ENCODE measurements around the gene GINS1. TPM values are rescaled to one million over a fixed set of nuclear protein-coding genes. Genes with fewer than 3 reads are reported as not detected.

The GINS1 gene
- total RNA-seq, 2 donors from 2014 or later: 2.7 to 5.0 TPM

DNA sequence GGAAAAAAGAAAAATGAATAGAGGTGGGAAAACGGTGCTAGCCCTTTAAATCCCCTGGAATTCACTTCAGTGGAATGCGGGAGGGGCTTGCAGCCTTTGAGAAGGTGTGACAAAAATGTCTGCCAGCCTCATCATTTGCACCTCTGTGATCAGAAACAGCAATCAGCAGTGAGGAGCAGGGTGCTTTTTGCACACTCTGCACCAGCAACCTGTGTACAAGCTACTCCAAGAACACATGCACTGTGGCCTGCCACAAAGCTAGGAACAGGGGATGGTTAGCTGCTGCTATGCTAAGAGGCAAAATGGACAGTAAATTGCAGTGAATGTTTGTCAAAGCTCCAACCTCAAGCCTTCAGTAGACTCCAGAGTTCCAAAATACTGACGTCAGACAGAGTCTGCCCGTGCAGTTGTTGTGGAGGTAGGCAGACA lies 29.7 kb downstream of the GINS1 start:
- DNase-seq (no peak), ATAC-seq (no peak)
- intact Hi-C loops (cut with DNase I, micrococcal nuclease): no loop called here

DNA sequence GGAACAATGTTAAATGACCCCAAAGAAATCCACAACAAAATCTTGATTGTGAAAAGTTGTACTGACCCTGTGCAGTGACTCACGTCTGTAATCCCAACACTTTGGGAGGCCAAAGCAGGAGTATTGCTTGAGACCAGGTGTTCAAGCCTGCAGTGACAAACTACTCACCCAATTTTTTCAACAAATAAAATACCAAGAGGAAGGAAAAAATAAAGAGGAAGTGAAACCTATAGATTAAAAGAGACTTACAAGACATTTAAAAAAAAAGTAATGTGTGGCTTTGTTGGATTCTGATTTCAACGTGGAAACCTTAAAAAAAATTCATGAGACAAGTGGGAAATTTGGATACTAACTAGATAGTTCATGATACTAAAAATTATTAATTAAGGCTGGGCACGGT lies 31.9 kb downstream of the GINS1 start:
- no peak for DNase-seq
- ATAC-seq: no peak
- intact Hi-C loops (cut with DNase I, micrococcal nuclease): no loop called here

DNA sequence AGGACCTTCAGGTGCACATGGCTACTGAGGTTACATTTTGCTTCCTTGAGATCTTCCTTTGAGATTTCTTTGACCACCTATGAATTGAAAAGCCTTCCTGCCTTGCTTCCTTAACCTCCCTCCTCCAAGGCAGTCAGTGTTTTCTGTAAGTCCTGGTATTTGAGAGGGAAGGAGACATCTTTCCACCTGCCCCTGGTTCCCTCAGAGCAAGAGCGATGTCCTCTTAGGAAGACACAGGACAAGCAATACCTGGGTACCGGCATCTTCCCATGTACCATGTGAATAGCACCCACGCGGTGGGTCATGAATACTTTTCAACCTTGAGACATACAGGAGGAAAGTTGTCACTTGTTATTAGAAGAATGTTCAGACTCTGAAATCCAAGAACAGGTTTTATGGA lies 37.1 kb downstream of the GINS1 start:
- ATAC-seq (no peak), DNase-seq (no peak)
- intact Hi-C loops (cut with DNase I, micrococcal nuclease): no loop called here

DNA sequence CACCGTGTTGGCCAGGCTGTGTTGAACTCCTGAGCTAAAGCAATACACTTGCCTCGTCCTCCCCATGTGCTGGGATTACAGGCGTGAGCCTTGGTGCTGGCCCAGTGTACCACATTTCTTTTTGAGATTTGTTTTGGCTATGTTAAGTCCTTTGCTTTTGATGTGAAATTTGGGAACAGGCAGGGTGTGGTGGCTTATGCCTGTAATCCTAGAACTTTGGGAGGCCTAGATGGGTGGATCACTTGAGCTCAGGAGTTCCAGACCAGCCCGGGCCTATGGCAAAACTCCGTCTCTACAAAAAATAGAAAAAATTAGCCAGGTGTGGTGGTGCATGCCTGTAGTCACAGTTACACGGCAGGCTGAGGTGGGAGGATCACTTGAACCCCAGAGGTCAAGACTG lies 40.2 kb downstream of the GINS1 start:
- no peak for ATAC-seq
- intact Hi-C loops (cut with DNase I, micrococcal nuclease): no loop called here
- DNase-seq: no peak

DNA sequence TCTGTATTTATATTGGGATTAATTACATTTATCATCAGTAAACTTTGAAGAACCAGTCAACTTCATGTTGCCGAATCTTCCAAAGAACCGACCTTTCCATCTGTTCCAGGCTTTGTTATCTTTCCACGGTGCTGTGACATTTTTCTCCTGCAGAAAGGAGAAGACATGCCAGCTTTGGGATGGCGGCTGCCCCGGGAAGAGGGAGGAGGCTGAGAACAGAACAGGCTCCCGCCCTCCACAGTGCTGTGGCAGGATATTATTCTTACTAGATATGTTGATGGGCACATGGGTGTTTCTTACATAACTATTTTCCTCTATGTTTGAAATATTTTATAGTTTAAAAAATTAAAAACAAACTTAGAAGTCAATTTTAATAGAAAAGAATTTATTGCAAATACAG lies 44.9 kb downstream of the GINS1 start:
- intact Hi-C loops (cut with DNase I, micrococcal nuclease): no loop called here
- ATAC-seq (no peak), DNase-seq (no peak)

DNA sequence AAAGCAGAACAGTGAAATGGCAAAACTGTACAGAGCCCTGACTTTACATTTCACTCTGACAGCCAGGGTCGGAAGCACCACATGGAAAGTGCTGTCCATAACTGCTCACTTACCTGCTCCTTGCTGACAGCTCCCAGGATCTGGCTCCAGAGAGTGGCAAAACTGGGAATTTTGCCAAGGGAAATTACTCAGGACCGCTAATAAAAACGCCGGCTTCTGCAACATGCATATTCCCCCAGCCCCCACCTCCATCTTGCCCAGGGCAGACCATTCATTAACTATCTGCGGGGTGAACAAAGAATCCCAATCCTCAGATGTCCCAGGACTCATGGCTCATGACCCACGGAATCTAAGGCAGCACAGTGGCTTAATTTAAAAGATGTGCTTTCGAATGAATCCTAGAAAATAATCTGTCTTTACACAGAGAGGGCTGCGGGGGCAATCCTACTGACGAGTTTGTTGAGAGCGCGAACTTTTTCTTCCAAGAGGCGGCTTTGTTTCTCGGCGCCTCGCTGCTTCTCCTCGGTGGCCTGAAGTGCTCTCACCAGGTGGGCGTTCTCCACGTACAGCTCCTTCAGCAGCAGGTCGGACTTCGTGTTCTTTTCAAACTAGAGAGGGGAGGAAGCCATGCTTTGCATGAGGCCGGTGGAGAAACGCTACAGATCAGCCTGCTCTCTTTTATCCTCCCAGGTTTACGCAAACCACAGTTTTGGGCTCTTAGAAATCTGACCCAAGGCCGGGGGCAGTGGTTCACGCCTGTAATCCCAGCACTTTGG lies 45.8 kb downstream of the GINS1 start:
- ATAC-seq (no peak), DNase-seq (no peak)
- intact Hi-C loops (cut with DNase I, micrococcal nuclease): no loop called here

DNA sequence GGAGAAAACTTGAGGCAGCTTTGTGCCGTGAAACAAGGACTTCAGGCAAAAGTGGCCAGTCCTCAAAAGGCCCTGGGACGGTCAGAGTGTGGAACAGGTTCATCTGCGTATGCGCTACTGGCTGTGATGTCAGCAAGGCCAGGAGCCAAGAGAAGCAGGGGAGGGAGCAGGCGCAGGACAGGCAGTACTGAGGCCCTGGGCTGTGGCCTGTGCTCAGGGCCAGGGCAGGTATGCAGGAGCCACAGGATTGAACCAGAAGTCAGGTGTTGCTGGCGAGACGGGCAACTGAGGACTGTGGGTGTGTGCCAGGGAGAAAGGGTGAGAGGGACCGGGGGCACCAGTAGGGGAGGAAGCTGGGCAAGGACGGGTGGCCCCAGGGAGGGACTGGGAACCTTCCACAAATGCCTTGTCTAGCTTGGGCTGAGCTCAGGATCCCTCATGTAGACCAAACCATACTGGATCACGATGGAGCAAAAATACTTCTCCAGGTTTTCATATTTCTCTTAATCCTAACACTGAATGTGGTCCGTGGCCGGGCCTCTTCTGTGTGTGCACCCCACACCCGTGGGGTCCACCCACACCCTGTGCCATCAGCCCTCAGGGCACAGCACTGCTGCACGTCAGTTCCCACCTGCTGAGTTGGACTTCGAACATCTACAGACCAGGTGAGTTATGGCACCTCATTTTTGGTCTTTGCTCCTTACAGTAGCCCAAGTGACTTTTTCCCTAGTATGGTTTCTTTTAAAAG lies 46.9 kb downstream of the GINS1 start:
- intact Hi-C loops (cut with DNase I, micrococcal nuclease): no loop called here
- DNase-seq (no peak), ATAC-seq (no peak)

DNA sequence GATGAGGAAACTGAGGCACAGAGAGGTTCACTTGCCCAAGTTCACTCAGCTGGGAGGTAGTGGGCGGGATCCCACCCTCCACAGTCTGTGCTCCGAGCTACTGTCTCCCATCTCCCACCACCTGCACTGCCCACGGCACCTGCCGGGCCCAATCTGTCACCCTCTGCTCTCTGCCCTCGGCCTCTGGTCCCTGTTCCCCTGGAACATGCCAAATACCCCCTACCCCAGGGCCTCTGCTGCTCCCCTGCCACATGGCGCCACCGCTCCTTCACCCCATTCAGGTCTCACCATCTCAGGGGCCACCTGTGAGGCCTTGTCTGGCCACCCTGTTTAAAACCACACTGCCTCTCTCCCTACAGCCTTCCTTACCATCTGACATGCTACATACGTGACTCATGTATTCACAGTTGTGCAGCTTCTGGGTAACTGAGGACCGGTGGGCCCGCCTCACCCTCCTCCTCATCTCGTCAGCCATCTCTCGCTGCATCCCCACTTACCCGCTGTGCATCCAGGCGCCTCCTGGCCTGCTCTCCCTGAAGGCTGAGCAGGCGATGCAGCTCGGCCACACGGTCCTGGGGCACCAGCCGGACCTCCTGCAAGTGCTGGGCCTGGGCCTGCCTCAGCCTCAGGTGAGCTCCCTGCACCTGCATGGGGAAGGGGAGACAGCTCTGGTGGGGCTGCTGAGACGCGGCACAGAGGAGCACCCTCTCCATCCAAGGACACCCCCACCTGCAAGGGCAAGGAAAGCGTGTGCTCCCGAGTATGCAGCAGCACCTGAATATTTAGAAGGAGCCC lies 50.6 kb downstream of the GINS1 start:
- intact Hi-C loops (cut with DNase I, micrococcal nuclease): no loop called here
- DNase-seq (no peak), ATAC-seq (no peak)

DNA sequence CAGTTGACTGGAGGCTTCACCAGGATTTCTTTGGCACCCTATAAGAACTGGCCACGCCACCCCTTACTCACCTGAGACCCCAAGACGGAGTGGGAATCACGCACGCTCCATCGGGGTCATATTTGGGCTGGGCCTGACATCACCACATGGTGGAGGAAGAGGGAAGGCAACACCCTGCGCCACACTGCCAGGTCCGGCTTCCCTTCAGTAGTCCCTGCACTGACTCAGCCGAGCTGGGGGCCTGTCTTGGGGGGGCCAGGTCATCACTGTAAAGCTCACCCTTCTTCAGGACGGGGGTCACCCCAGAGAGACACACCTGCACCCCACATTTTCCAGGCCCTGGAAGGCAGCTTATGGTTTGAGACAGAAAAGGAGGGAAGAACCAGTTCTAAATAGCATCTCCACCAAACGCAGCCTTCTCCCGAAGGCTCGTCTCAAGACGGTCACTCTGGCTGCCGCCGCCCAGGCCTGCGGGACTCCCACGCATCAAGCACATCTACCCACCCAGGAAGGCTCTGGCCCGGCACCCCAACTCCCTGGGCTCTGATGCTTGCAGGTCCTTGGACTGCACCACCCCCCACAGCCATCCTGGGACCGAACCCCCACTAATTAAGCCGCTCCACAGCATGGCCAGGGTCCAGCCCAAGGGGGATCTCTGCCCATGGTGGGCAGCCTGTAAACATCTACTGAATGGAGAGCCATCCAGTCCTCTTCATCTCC lies 51.8 kb downstream of the GINS1 start:
- intact Hi-C loops (cut with DNase I, micrococcal nuclease): no loop called here
- no peak for ATAC-seq
- no peak for DNase-seq

DNA sequence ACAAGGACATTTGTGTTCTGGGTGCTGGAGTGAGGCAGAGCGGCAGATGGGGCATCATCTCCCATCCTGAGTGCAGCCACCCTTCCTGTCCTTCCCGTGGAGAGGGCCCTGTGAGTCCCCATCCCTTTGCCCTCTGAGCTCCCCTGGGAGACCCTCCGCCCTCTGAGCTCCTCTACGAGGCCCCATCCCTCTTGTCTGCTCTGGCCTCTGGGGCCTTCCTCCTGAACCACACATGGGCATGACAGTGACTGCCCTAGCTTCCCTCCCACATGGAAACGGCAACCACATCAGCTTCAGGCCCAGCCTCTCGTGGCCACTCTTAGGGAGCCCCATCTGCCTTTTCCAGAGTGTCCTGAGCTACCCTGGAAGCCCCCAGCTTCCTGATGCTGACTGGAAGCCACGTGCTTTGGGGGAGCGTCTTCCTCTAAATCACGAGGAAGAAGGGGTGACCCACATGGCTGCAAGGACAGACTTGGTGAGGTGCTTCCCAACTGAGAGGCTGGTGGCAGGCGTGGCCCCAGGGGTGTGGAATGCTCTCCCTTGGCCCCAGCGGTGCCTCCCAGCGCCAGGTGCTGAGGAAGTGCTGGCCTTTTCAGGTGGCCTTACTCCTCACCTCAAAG lies 52.6 kb downstream of the GINS1 start:
- intact Hi-C loops (cut with DNase I, micrococcal nuclease): no loop called here
- DNase-seq: no peak
- ATAC-seq: no peak

DNA sequence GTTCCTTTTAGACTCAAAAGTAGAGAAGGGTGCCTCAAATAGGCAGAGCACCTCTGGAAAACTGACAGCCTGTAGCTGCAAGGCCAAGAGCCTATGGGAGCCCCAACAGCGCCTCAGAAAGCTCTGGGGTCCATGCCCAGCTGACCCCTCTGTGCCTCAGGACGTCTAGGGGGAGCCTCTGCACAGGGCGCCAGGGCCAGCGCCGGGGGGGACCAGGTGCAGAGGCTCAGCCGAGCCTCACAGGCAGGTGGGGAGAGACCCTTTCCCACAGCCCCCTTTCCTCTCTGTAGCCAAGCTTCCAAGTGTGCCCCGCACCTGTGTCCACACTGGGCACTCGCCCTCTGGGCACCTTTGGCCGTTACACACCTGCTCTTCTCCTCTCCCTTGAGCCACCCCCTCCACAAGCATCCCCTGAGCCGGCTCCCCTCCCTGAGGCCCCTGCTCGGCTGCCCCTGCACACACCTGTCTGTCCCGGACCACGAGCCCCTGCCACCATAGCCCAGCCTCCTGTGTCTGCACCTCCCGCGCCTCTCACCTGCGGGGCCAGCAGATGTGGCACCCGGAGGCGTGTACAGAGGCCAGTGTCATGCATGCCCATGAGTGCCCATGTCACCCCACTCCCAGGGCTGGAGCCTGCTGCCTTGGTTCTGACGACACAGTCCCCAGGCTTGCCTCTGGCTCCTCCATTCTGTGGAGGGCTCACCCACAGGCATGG lies 53.2 kb downstream of the GINS1 start:
- intact Hi-C loops (cut with DNase I, micrococcal nuclease): no loop called here
- ATAC-seq (no peak), DNase-seq (no peak)

DNA sequence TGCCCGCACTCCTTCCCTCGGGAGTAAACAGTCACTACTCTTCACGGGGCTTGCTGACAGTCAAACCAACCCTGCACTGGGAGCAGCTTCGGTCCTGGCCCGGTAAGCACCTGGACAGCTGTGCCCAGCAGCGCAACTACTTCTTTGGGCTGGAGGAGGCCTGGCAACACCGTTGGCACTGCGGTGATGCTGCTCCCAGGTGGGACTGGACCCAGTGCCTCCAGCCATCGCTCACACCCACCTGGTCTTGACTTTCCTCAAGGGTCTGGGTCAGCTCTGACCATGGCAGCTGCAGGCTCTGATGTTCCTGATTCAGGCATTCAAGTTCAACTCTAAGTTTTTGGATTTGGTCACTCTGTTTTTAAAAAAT lies 53.8 kb downstream of the GINS1 start:
- ATAC-seq (no peak), DNase-seq (no peak)
- intact Hi-C loops (cut with DNase I, micrococcal nuclease): no loop called here

DNA sequence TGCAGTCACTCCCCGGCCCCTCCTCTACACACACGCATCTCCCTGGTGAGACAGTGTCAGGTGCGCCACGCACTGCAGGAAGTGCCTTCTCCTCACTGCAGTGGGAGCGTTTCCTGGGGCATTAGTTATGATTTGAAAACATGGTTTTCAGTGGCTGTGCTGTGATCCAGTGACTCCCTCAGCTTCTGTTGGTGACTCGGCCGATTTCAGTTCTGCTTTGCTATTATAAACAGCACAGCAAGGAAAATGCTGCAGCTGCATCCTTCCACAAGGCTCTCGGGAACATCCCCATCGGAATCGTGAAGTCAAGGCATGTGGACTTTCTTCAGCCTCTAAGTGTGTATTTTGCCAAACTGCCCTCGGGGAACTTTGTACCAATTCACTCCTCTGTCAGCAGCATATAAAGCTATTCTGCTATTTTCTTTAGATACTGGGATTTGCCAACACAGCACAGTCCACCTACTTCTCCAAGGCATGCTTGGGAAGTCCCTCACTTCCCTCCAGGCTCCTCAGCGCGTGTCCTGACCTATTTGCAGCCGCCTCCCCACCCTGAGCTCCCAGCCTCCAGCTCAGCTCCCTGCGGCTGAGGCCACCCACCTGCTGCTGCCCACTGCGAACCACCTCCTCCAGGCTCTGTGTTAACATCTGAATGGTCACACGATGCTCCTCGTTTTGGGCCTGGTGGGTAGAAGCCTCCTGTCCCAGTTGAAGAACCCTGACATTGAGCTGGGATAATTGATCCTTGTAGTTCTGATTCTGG lies 54.5 kb downstream of the GINS1 start:
- DNase-seq: no peak
- ATAC-seq: no peak
- intact Hi-C loops (cut with DNase I, micrococcal nuclease): no loop called here

DNA sequence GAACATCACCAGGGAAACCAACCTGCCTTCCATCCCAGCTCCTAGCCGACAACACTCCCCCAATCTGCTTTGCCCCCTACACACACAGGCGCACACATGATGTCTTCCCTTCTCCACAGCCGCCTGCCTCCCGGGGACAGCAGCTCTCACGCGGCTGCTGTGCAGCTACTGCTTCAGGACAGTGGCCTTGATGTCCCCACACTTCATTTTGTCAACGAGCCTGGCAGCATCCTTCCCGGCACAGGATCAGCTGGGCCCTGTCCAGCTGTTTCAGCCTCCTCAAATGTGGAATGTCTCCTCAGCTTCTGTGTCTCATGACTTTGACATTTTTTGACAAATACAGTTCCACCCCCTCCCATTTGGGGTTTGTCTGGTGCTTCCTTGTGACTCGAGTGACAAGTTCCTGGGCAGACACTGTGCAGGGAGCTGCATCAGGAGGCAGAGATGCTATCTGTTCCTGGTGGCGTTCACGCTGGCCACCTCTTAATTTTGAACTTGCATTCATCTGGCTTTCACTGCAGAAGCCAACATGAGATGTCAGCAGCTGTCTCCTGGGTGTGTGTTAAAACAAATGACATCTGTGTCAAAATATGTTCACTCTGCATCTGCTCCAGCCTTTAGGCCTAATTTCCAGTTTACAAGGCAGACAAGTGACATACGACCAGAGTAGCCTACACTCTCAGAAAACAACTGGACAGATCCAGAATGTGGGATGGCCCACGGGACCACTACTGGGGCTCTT lies 57.2 kb downstream of the GINS1 start:
- no peak for DNase-seq
- intact Hi-C loops (cut with DNase I, micrococcal nuclease): no loop called here
- no peak for ATAC-seq

DNA sequence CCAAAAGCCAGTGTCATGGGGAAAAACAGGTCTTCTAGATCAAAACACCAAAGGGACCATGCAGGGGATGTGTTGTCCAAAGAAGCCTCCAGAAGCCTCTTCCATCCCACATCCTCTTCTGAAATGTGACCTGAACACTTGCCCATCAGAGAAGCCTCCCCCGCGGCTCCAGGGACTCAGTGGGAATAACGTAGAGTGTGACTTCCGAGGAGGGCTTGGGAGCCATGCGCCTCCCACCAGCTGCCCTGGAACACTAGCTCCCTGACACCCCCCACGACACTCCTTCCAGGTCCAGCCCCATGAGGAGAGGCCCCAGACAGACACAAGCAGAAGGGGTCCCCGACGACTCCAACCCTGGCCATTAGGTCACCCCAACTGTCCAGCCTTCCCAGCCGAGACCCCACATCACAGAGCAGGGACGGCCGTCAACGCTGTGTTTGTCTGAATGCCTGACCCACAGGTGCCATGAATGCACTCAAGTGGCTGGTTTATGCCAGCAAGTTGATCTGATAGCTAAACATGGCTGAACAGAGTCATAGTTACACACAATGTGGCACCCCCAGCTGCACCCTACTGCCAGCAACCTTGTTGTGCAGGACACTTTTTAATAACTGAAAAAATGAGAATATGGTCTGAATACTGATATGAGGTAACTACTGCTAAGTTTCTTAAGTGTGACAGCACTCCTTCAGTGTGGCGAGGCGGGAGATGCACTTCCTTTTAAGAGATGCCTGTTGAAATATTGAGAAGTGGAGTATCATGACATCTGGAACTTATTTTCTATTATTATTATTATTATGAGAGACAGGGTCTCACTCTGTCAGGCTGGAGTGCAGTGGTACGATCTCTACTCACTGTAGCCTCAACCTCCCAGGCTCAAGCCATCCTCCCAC lies 58.0 kb downstream of the GINS1 start:
- intact Hi-C loops (cut with DNase I, micrococcal nuclease): no loop called here
- DNase-seq: no peak

DNA sequence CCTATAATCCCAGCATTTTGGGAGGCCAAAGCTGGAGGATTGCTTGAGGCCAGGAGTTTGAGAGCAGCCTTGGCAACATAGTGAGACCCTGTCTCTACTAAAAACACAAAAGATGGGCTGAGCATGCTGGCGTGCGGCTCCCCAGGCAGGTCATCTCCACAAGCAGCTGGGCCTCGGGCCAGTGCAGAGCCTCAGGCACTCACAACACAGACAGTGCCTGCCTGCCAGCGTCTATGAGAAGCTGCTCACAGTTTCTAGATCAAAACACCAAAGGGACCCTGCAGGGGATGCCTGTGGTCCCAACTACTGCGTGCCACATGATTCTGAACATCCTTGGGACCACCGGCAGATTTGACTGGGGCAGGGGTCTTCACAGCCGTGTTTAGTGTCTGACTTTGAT lies 59.4 kb downstream of the GINS1 start:
- intact Hi-C loops (cut with DNase I, micrococcal nuclease): no loop called here
- ATAC-seq: no peak

More for the DNA sequence above, 58.0 kb downstream of the GINS1 start:
- ATAC-seq: no peak

More for the DNA sequence above, 59.4 kb downstream of the GINS1 start:
- DNase-seq: no peak
